Neural cell (in vitro differentiated cells): ENCODE data around the gene RASAL2. TPM values are rescaled to one million over a fixed set of nuclear protein-coding genes. Genes with fewer than 3 reads are reported as not detected.

Source experiments
- H2AFZ ChIP-seq: fragments of 200-600, 300-800 bp; sonication (generic), shearing (Covaris generic); 2 replicates; pipeline ENCODE4 v1.6.0; 2014; ENCODE audit warnings: low read depth, mild to moderate bottlenecking, antibody characterized with exemption, low read length, moderate library complexity
- H3F3A ChIP-seq: fragments of 200-600 bp; shearing (Covaris generic); 2 replicates; pipeline ENCODE4 v1.6.1; 2016; ENCODE audit warnings: mild to moderate bottlenecking, moderate library complexity, mixed read lengths, antibody characterized with exemption, low read length; ENCODE audit not compliant: insufficient read depth, poor library complexity, severe bottlenecking
- H3K27ac ChIP-seq: fragments of 200-600, 300-800 bp; sonication (generic), shearing (Covaris generic); 2 replicates; pipeline ENCODE4 v1.5.1; 2014; ENCODE audit warnings: mild to moderate bottlenecking, low read length, moderate library complexity
- H3K27me3 ChIP-seq: fragments of 300-800, 200-600 bp; sonication (generic), shearing (Covaris generic); 2 replicates; pipeline ENCODE4 v1.6.0; 2014; ENCODE audit warnings: mild to moderate bottlenecking, low read depth, low read length, moderate library complexity; ENCODE audit not compliant: insufficient read depth
- H3K36me3 ChIP-seq: fragments of 300-800, 200-600 bp; sonication (generic), shearing (Covaris generic); 2 replicates; pipeline ENCODE4 v1.5.1; 2014; ENCODE audit warnings: mild to moderate bottlenecking, antibody characterized with exemption, low read length, moderate library complexity; ENCODE audit not compliant: insufficient read depth
- H3K4me2 ChIP-seq: fragments of 300-800, 200-600 bp; sonication (generic), shearing (Covaris generic); 2 replicates; pipeline ENCODE4 v1.6.0; 2014; ENCODE audit warnings: mild to moderate bottlenecking, low read length
- H3K4me3 ChIP-seq: fragments of 300-800, 200-600 bp; sonication (generic), shearing (Covaris generic); 2 replicates; pipeline ENCODE4 v1.5.1; 2014; ENCODE audit warnings: mild to moderate bottlenecking, low read length, moderate library complexity
- H3K79me2 ChIP-seq: fragments of 200-600 bp; shearing (Covaris generic); replicated peaks from 2 replicates; pipeline ENCODE4 v1.6.0; 2014; ENCODE audit warnings: mild to moderate bottlenecking, low read length, moderate library complexity; ENCODE audit not compliant: insufficient read depth
- H3K9ac ChIP-seq: fragments of 300-800, 200-600 bp; sonication (generic), shearing (Covaris generic); 2 replicates; pipeline ENCODE4 v1.6.1; 2016; ENCODE audit warnings: mild to moderate bottlenecking, low read length, mixed read lengths
- H3K9me2 ChIP-seq: fragments of 200-600 bp; shearing (Covaris generic); 2 replicates; pipeline ENCODE4 v1.6.1; 2016; ENCODE audit warnings: mild to moderate bottlenecking, low read length, mixed read lengths; ENCODE audit not compliant: insufficient read depth
- H3K9me3 ChIP-seq: fragments of 200-600, 300-800 bp; sonication (generic), shearing (Covaris generic); 2 replicates; pipeline ENCODE4 v1.6.1; 2016; ENCODE audit warnings: mild to moderate bottlenecking, mixed run types, low read length, moderate library complexity, mixed read lengths
- H4K20me1 ChIP-seq: fragments of 200-600 bp; shearing (Covaris generic); 2 replicates; pipeline ENCODE4 v1.6.1; 2016; ENCODE audit warnings: mild to moderate bottlenecking, mixed run types; ENCODE audit not compliant: insufficient read depth
- EP300 ChIP-seq: fragments of 450-650 bp; conservative IDR thresholded peaks from 2 replicates; pipeline ENCODE4 v1.6.1; 2014; ENCODE audit warnings: antibody characterized with exemption, mild to moderate bottlenecking, moderate library complexity; ENCODE audit not compliant: poor library complexity, severe bottlenecking
- EZH2 ChIP-seq: fragments of 200-600, 300-800 bp; shearing (Covaris generic), sonication (generic); IDR thresholded peaks from 2 replicates; pipeline ENCODE4 v1.6.1; 2014; ENCODE audit warnings: antibody characterized with exemption, low read length, borderline replicate concordance, mild to moderate bottlenecking; ENCODE audit not compliant: insufficient read depth, poor library complexity, severe bottlenecking
- MXI1 ChIP-seq: fragments of 450-650 bp; conservative IDR thresholded peaks from 2 replicates; pipeline ENCODE4 v1.6.1; 2014; ENCODE audit warnings: antibody characterized with exemption, mild to moderate bottlenecking; ENCODE audit not compliant: poor library complexity, severe bottlenecking
- POLR2AphosphoS5 ChIP-seq: IDR thresholded peaks from 2 replicates; pipeline ENCODE4 v1.6.1; 2012
- RAD21 ChIP-seq: fragments of 450-650 bp; conservative IDR thresholded peaks from 2 replicates; pipeline ENCODE4 v1.6.1; 2014; ENCODE audit warnings: antibody characterized with exemption, mild to moderate bottlenecking, moderate library complexity
- SMC3 ChIP-seq: fragments of 450-650 bp; conservative IDR thresholded peaks from 2 replicates; pipeline ENCODE4 v1.6.1; 2014; ENCODE audit warnings: antibody characterized with exemption, mild to moderate bottlenecking, moderate library complexity; ENCODE audit not compliant: poor library complexity
- TAF1 ChIP-seq: IDR thresholded peaks from 2 replicates; pipeline ENCODE4 v1.6.1; 2012; ENCODE audit warnings: low read depth
- polyA plus RNA-seq: library from polyadenylated mRNA; depleted of rRNA; stranded (reverse); fragments of >200 nt; gene quantifications from 2 replicates; pipeline ENCODE4 v1.2.3, GENCODE V29; 2014
- TF ChIP-seq, protein P1 (sequence below): IDR thresholded peaks from 2 replicates; pipeline ENCODE4 v1.6.1; 2012; ENCODE audit warnings: borderline replicate concordance
- TF ChIP-seq, protein P2 (sequence below): fragments of 450-650 bp; IDR thresholded peaks from 2 replicates; pipeline ENCODE4 v1.5.1; 2014; ENCODE audit warnings: antibody characterized with exemption, mild to moderate bottlenecking, moderate library complexity; ENCODE audit not compliant: poor library complexity, severe bottlenecking

RASAL2 gene
- polyA plus RNA-seq, 1 donor from 2014 or later = 73.3 TPM

GRCh38 chr1:178055779-178056471 is 38.0 kb upstream of the RASAL2 start:
- H3K9ac ChIP-seq = no peak overlapping the region
- no peak overlapping the region for H3K4me3 ChIP-seq
- H3K4me2 ChIP-seq = no peak overlapping the region
- no peaks in the 10 kb centered on the region for H3K27me3 ChIP-seq
- H3K27ac ChIP-seq = no peak overlapping the region
- H3K9me2 ChIP-seq = no peaks in the 10 kb centered on the region
- H3F3A ChIP-seq = no peaks in the 10 kb centered on the region
- TF ChIP-seq POLR2AphosphoS5 = no peak
- TF ChIP-seq, protein P1, sequence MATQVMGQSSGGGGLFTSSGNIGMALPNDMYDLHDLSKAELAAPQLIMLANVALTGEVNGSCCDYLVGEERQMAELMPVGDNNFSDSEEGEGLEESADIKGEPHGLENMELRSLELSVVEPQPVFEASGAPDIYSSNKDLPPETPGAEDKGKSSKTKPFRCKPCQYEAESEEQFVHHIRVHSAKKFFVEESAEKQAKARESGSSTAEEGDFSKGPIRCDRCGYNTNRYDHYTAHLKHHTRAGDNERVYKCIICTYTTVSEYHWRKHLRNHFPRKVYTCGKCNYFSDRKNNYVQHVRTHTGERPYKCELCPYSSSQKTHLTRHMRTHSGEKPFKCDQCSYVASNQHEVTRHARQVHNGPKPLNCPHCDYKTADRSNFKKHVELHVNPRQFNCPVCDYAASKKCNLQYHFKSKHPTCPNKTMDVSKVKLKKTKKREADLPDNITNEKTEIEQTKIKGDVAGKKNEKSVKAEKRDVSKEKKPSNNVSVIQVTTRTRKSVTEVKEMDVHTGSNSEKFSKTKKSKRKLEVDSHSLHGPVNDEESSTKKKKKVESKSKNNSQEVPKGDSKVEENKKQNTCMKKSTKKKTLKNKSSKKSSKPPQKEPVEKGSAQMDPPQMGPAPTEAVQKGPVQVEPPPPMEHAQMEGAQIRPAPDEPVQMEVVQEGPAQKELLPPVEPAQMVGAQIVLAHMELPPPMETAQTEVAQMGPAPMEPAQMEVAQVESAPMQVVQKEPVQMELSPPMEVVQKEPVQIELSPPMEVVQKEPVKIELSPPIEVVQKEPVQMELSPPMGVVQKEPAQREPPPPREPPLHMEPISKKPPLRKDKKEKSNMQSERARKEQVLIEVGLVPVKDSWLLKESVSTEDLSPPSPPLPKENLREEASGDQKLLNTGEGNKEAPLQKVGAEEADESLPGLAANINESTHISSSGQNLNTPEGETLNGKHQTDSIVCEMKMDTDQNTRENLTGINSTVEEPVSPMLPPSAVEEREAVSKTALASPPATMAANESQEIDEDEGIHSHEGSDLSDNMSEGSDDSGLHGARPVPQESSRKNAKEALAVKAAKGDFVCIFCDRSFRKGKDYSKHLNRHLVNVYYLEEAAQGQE = no peak
- TF ChIP-seq MXI1 = no peak
- no peak for TF ChIP-seq EP300
- TF ChIP-seq SMC3 = no peak
- TF ChIP-seq TAF1 = no peak
- TF ChIP-seq, protein P2, sequence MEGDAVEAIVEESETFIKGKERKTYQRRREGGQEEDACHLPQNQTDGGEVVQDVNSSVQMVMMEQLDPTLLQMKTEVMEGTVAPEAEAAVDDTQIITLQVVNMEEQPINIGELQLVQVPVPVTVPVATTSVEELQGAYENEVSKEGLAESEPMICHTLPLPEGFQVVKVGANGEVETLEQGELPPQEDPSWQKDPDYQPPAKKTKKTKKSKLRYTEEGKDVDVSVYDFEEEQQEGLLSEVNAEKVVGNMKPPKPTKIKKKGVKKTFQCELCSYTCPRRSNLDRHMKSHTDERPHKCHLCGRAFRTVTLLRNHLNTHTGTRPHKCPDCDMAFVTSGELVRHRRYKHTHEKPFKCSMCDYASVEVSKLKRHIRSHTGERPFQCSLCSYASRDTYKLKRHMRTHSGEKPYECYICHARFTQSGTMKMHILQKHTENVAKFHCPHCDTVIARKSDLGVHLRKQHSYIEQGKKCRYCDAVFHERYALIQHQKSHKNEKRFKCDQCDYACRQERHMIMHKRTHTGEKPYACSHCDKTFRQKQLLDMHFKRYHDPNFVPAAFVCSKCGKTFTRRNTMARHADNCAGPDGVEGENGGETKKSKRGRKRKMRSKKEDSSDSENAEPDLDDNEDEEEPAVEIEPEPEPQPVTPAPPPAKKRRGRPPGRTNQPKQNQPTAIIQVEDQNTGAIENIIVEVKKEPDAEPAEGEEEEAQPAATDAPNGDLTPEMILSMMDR = no peak
- no peak for TF ChIP-seq EZH2
- TF ChIP-seq RAD21 = no peak
- no peaks in the 10 kb centered on the region for H3K79me2 ChIP-seq
- no peaks in the 10 kb centered on the region for H3K36me3 ChIP-seq
- H2AFZ ChIP-seq = no peak overlapping the region
- no peaks in the 10 kb centered on the region for H4K20me1 ChIP-seq
- no peaks in the 10 kb centered on the region for H3K9me3 ChIP-seq

GRCh38 chr1:178057141-178057765 is 36.7 kb upstream of the RASAL2 start:
- Histone ChIP-seq H3K9me3 (no peaks in the 10 kb centered on the region), H3K4me3 (no peak overlapping the region), H3K9me2 (no peaks in the 10 kb centered on the region), H3K9ac (no peak overlapping the region), H3K27ac (no peak overlapping the region), H3K79me2 (no peaks in the 10 kb centered on the region), H3K27me3 (no peaks in the 10 kb centered on the region), H3K36me3 (no peaks in the 10 kb centered on the region), H2AFZ (no peak overlapping the region), H3F3A (no peaks in the 10 kb centered on the region), H4K20me1 (no peaks in the 10 kb centered on the region), H3K4me2 (no peak overlapping the region)
- TF ChIP-seq POLR2AphosphoS5 = no peak
- no peak for TF ChIP-seq TAF1
- TF ChIP-seq, protein P2 = no peak
